Measurements from ENCODE around the gene FER.

DNA sequence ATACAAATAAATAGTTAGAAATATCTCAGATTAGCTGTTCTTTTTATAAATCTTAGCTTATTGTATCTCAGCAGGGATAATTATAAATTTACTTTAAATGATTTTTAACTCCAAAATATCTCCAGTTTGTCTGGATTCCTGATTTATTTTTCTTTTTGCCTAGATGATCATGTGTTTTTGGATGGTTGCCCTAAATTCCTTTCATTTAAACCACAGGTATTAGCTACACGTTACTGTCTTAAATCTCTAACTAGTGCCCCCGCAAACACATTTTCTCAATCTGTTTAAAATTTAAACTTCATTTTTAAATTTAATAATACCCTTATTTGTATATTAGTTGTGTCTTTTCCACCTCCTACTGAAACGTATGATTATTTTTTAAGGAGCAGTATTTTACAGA, 5.6 kb downstream of the FER start:
- TF ChIP-seq, protein P1, sequence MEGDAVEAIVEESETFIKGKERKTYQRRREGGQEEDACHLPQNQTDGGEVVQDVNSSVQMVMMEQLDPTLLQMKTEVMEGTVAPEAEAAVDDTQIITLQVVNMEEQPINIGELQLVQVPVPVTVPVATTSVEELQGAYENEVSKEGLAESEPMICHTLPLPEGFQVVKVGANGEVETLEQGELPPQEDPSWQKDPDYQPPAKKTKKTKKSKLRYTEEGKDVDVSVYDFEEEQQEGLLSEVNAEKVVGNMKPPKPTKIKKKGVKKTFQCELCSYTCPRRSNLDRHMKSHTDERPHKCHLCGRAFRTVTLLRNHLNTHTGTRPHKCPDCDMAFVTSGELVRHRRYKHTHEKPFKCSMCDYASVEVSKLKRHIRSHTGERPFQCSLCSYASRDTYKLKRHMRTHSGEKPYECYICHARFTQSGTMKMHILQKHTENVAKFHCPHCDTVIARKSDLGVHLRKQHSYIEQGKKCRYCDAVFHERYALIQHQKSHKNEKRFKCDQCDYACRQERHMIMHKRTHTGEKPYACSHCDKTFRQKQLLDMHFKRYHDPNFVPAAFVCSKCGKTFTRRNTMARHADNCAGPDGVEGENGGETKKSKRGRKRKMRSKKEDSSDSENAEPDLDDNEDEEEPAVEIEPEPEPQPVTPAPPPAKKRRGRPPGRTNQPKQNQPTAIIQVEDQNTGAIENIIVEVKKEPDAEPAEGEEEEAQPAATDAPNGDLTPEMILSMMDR (IDR thresholded peaks at IDR 0.05; ENCODE audit: poor library complexity), result no peak
- no peak for TF ChIP-seq EZH2phosphoT487 (IDR thresholded peaks at IDR 0.05; ENCODE audit: low read depth, severe bottlenecking, unreplicated experiment)
